HEK293 (cell line): ENCODE measurements around the gene PPP1R8.

Source experiments
- CTCF ChIP-seq: fragments of 450-650 bp; formaldehyde crosslinking; IDR thresholded peaks from 2 replicates; pipeline ENCODE4 v1.5.1; 2016; ENCODE audit warnings: missing biosample characterization, missing genetic modification characterization
- PBX3 ChIP-seq: sonication (generic); formaldehyde crosslinking; IDR thresholded peaks from 2 replicates; pipeline ENCODE4 v1.8.1; 2022; ENCODE audit warnings: mild to moderate bottlenecking, moderate library complexity, missing genetic modification reagents

- TF ChIP-seq CTCF (tag by site-specific recombination): no peak
- no peak for TF ChIP-seq PBX3 (CRISPR knock-in tag)
Observed at GRCh38 chr1:27884006-27884954, 53.7 kb downstream of the PPP1R8 start.
